GM12878 (cell line): ENCODE measurements around the gene MUC12. TPM values are rescaled to one million over a fixed set of nuclear protein-coding genes. Genes with fewer than 3 reads are reported as not detected.
"Not testable (repeated sequence)": the region's sequence is repeated elsewhere in the genome, so short reads cannot be mapped to it uniquely, and the experiment has no call there.

Experiments
- ATAC-seq: fragments of 200-7000 bp; cut with Tn5 transposase; 3 replicates; pipeline ENCODE4 v1.9.1; 2020; ENCODE audit warnings: mild to moderate bottlenecking, moderate library complexity
- BruUV-seq: library from RNA; stranded (reverse); fragments of 400-500 nt; replicated peaks from 2 replicates; lab custom pipeline; 2021; lab: Mats Ljungman, UMichigan
- CTCF ChIA-PET: fragments of 300-600 bp; sonication (Branson Sonifier 250); formaldehyde crosslinking; extraction: SDS; loops from one replicate; lab custom pipeline; 2021; ENCODE audit warnings: inconsistent platforms; lab: Yijun Ruan, JAX
- POLR2A ChIA-PET: fragments of 350-600 bp; formaldehyde crosslinking; extraction: SDS; loops from one replicate; lab custom pipeline; 2021; ENCODE audit warnings: inconsistent platforms; lab: Charles Lee
- RAD21 ChIA-PET: fragments of 300-600 bp; sonication (Branson Sonifier 250); formaldehyde crosslinking; loops from one replicate; lab custom pipeline; 2023; ENCODE audit warnings: antibody characterized with exemption; ENCODE audit not compliant: unreplicated experiment; lab: Charles Lee
- SMC1A ChIA-PET: fragments of 300-600 bp; sonication (Branson Sonifier 250); formaldehyde crosslinking; loops from one replicate; lab custom pipeline; 2023; ENCODE audit not compliant: unreplicated experiment, uncharacterized antibody; lab: Charles Lee
- DNase-seq: peaks from one replicate; pipeline ENCODE4 v3.0.0-alpha.2; 2011; ENCODE audit warnings: low read depth, low spot score
- FAIRE-seq: peaks from 3 replicates; lab custom pipeline; 2011; peaks lifted over from hg19 to GRCh38; lab: Jason Lieb, UNC
- H2AFZ ChIP-seq: 2 replicates; pipeline ENCODE4 v1.6.0; 2011; ENCODE audit warnings: low read depth, low read length, control low read depth; ENCODE audit not compliant: control insufficient read depth
- H3K27ac ChIP-seq: 2 replicates; pipeline ENCODE4 v1.5.1; 2011; ENCODE audit warnings: control low read depth; ENCODE audit not compliant: control insufficient read depth, insufficient read depth
- H3K27me3 ChIP-seq, 2 experiments: replicated peaks in 1 of 2; 2 replicates each; pipeline versions ENCODE4 v1.6.0 to v1.6.1; 2011; ENCODE audit warnings: low read length in 1 of 2; ENCODE audit not compliant: control insufficient read depth in 2 of 2, insufficient read depth in 2 of 2
- H3K36me3 ChIP-seq, 2 experiments: 2 replicates each; pipeline ENCODE4 v1.5.1; 2011; ENCODE audit warnings: low read length in 1 of 2; ENCODE audit not compliant: control insufficient read depth in 2 of 2, insufficient read depth in 2 of 2
- H3K4me1 ChIP-seq: 2 replicates; pipeline ENCODE4 v1.6.1; 2011; ENCODE audit warnings: mild to moderate bottlenecking, low read length, moderate library complexity, mixed read lengths; ENCODE audit not compliant: control insufficient read depth, insufficient read depth
- H3K4me2 ChIP-seq: 2 replicates; pipeline ENCODE4 v1.6.0; 2011; ENCODE audit warnings: control low read depth; ENCODE audit not compliant: control insufficient read depth, insufficient read depth
- H3K4me3 ChIP-seq: fragments of 200-600 bp; sonication (generic); 2 replicates; pipeline ENCODE4 v1.5.1; 2016
- H3K79me2 ChIP-seq: 2 replicates; pipeline ENCODE4 v1.6.0; 2011; ENCODE audit warnings: low read length; ENCODE audit not compliant: control insufficient read depth, insufficient read depth
- H3K9ac ChIP-seq: 2 replicates; pipeline ENCODE4 v1.8.0; 2011; ENCODE audit warnings: low read length, control low read depth, mixed read lengths; ENCODE audit not compliant: control insufficient read depth, insufficient read depth
- H3K9me3 ChIP-seq: replicated peaks from 3 replicates; pipeline ENCODE4 v1.5.1; 2011; ENCODE audit warnings: mild to moderate bottlenecking, low read length; ENCODE audit not compliant: control insufficient read depth, insufficient read depth
- H4K20me1 ChIP-seq: 2 replicates; pipeline ENCODE4 v1.6.0; 2011; ENCODE audit not compliant: control insufficient read depth, insufficient read depth
- ELK1 ChIP-seq: IDR thresholded peaks from 2 replicates; pipeline ENCODE4 v1.6.1; 2012; ENCODE audit warnings: low read depth, low read length, improper control_type of control experiment
- HDGF ChIP-seq: fragments of 450-650 bp; IDR thresholded peaks from 2 replicates; pipeline ENCODE4 v1.6.1; 2016; ENCODE audit warnings: antibody characterized with exemption
- WGBS: methylation state at CpG from one replicate; pipeline ENCODE4 v1.1.6; 2016; ENCODE audit warnings: low lambda C conversion rate; ENCODE audit not compliant: insufficient replicate concordance, insufficient coverage; ENCODE audit errors: missing lambda C conversion rate; 5-methylcytosine and 5-hydroxymethylcytosine counted together
- in situ Hi-C: fragments of 300-500 bp; cut with MboI; formaldehyde crosslinking; loops from 9 replicates; pipeline ENCODE4 v1.14.3; 2018; ENCODE audit warnings: mixed read lengths
- intact Hi-C: fragments of 100-400 bp; cut with micrococcal nuclease; formaldehyde crosslinking; loops from one replicate; pipeline ENCODE4 v1.14.2; 2022; ENCODE audit not compliant: unreplicated experiment
- polyA plus RNA-seq, 11 experiments: library from polyadenylated mRNA; depleted of rRNA in 4 of 11; unstranded in 6 of 11; stranded (reverse) in 5 of 11; fragments of >200 nt; fragmentation: Nextera tagmentation in 4 of 11; fragmentation: Illumina TruSeq in 1 of 11; extraction: Ambion mirVana in 4 of 11; extraction: Trizol in 1 of 11; gene quantifications; 1 replicate in 1 of 11; 2 replicates in 10 of 11; pipeline versions ENCODE4 v1.2.1 to v1.2.3, GENCODE V29; 2011 to 2016; ENCODE audit warnings: inconsistent platforms in 2 of 11, missing spikeins in 2 of 11, low read depth in 1 of 11
- total RNA-seq, 4 experiments: library from RNA; depleted of rRNA in 3 of 4; stranded (reverse); fragments of >200 nt in 3 of 4; fragmentation: Illumina TruSeq in 1 of 4; extraction: Trizol in 1 of 4; gene quantifications; 2 replicates each; pipeline versions ENCODE4 v1.2.1 to v1.2.3, GENCODE V29; 2013 to 2021

The MUC12 gene
- total and polyA plus RNA-seq, 10 of the 15 experiments (the other 5 are each of a cell fraction or from before 2014, with no cell fraction given), result 1.7 to 4.5 (median 2.6) TPM

GRCh38 chr7:100991631-100992030 lies 22.3 kb downstream of the MUC12 start:
- no peak overlapping the region for H2AFZ ChIP-seq
- TF ChIP-seq ELK1, result no peak
- no peak for TF ChIP-seq HDGF
- TF ChIP-seq, all 136 proteins: peak for 0
- Histone ChIP-seq H3K27me3 (no peaks in the 10 kb centered on the region), H3K36me3 (no peaks in the 10 kb centered on the region), H3K9ac (no peak overlapping the region), H3K79me2 (no peaks in the 10 kb centered on the region), H3K4me2 (no peak overlapping the region), H3K9me3 (no peaks in the 10 kb centered on the region; the same call in 1 of the 3 replicates), H3K27ac (no peak overlapping the region), H3K4me3 (no peak overlapping the region), H4K20me1 (no peaks in the 10 kb centered on the region), H3K4me1 (no peaks in the 10 kb centered on the region)
- in situ Hi-C loops, result no loop called here
- no peak for ATAC-seq
- ChIA-PET POLR2A (no interaction called here), CTCF (no interaction called here), SMC1A (no interaction called here), RAD21 (no interaction called here)
- intact Hi-C loops, result no loop called here
- BruUV-seq, result no TSS peak
- no peak for FAIRE-seq
- DNase-seq, result no peak
- 45% methylated on average over 9 of the region's 9 CpGs for WGBS

DNA sequence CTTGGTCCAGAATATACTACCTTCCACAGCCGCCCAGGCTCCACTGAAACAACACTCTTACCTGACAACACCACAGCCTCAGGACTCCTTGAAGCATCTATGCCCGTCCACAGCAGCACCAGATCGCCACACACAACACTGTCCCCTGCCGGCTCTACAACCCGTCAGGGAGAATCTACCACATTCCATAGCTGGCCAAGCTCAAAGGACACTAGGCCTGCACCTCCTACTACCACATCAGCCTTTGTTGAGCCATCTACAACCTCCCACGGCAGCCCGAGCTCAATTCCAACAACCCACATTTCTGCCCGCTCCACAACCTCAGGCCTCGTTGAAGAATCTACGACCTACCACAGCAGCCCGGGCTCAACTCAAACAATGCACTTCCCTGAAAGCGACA lies 22.9 kb downstream of the MUC12 start:
- H3K36me3 ChIP-seq, BruUV-seq, H3K4me3 ChIP-seq, H2AFZ ChIP-seq, H3K9ac ChIP-seq, H3K27ac ChIP-seq, intact Hi-C loops, H4K20me1 ChIP-seq, RAD21 ChIA-PET, H3K79me2 ChIP-seq, H3K4me1 ChIP-seq, H3K9me3 ChIP-seq, POLR2A ChIA-PET, CTCF ChIA-PET, DNase-seq, SMC1A ChIA-PET, FAIRE-seq, ATAC-seq, H3K4me2 ChIP-seq, H3K27me3 ChIP-seq, in situ Hi-C loops: not testable (repeated sequence)
- WGBS, result 54% methylated on average over 12 of the region's 12 CpGs

DNA sequence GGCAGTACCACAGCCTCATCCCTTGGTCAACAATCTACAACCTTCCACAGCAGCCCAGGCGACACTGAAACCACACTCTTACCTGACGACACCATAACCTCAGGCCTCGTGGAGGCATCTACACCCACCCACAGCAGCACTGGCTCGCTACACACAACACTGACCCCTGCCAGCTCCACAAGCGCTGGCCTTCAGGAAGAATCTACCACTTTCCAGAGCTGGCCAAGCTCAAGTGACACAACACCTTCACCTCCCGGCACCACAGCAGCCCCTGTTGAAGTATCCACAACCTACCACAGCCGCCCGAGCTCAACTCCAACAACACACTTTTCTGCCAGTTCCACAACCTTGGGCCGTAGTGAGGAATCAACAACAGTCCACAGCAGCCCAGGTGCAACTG lies 25.3 kb downstream of the MUC12 start:
- CTCF ChIA-PET, SMC1A ChIA-PET, H3K4me1 ChIP-seq, intact Hi-C loops, H3K79me2 ChIP-seq, ATAC-seq, in situ Hi-C loops, H3K4me2 ChIP-seq, H3K4me3 ChIP-seq, H2AFZ ChIP-seq, H3K36me3 ChIP-seq, FAIRE-seq, DNase-seq, H3K27ac ChIP-seq, H4K20me1 ChIP-seq, H3K9ac ChIP-seq, H3K27me3 ChIP-seq, H3K9me3 ChIP-seq, RAD21 ChIA-PET, BruUV-seq, POLR2A ChIA-PET: not testable (repeated sequence)
- no CpG with 5 or more reads among the region's 9 CpGs for WGBS

GRCh38 chr7:100998530-100998929 lies 29.2 kb downstream of the MUC12 start:
- H3K27me3 ChIP-seq, H3K4me2 ChIP-seq, SMC1A ChIA-PET, intact Hi-C loops, H3K9ac ChIP-seq, ATAC-seq, CTCF ChIA-PET, DNase-seq, BruUV-seq, H3K4me1 ChIP-seq, H3K4me3 ChIP-seq, H3K9me3 ChIP-seq, POLR2A ChIA-PET, H3K79me2 ChIP-seq, FAIRE-seq, RAD21 ChIA-PET, in situ Hi-C loops, H4K20me1 ChIP-seq, H2AFZ ChIP-seq, H3K36me3 ChIP-seq, H3K27ac ChIP-seq: not testable (repeated sequence)
- WGBS, result 28% methylated on average over 6 of the region's 10 CpGs
